GM21381 (cell line): ENCODE measurements around the gene MDN1.

ENCODE experiments used
- ATAC-seq: cut with Tn5 transposase; IDR thresholded peaks from one replicate; pipeline ENCODE4 v1.9.1; 2021; ENCODE audit warnings: mild to moderate bottlenecking, moderate library complexity; ENCODE audit not compliant: unreplicated experiment

The MDN1 gene

GRCh38 chr6:89695667-89696066, 123.9 kb downstream of the MDN1 start:
- ATAC-seq, result no peak

- no peak for ATAC-seq
Measured at GRCh38 chr6:89694428-89694827, 125.2 kb downstream of the MDN1 start.

GRCh38 chr6:89693207-89693606, 126.4 kb downstream of the MDN1 start:
- ATAC-seq, result no peak

GRCh38 chr6:89692256-89692655, 127.3 kb downstream of the MDN1 start:
- no peak for ATAC-seq

GRCh38 chr6:89690944-89691324, 128.7 kb downstream of the MDN1 start:
- ATAC-seq, result no peak

- no peak for ATAC-seq
Measured at GRCh38 chr6:89689732-89690131, 129.9 kb downstream of the MDN1 start.

- no peak for ATAC-seq
Measured at GRCh38 chr6:89688328-89688727, 131.3 kb downstream of the MDN1 start.

- no peak for ATAC-seq
Measured at GRCh38 chr6:89685311-89685710, 134.3 kb downstream of the MDN1 start.

- ATAC-seq, result no peak
Measured at GRCh38 chr6:89682991-89683390, 136.6 kb downstream of the MDN1 start.

GRCh38 chr6:89681983-89682564, 137.5 kb downstream of the MDN1 start:
- no peak for ATAC-seq

GRCh38 chr6:89680551-89680950, 139.0 kb downstream of the MDN1 start:
- no peak for ATAC-seq

- no peak for ATAC-seq
Measured at GRCh38 chr6:89680150-89680549, 139.4 kb downstream of the MDN1 start.

- ATAC-seq, result no peak
Measured at GRCh38 chr6:89679215-89680120, 140.1 kb downstream of the MDN1 start.

- no peak for ATAC-seq
Measured at GRCh38 chr6:89678531-89678930, 141.1 kb downstream of the MDN1 start.

- ATAC-seq, result no peak
Measured at GRCh38 chr6:89675949-89676748, 143.4 kb downstream of the MDN1 start.

GRCh38 chr6:89670935-89671565, 148.5 kb downstream of the MDN1 start:
- ATAC-seq, result no peak

- no peak for ATAC-seq
Measured at GRCh38 chr6:89669002-89669401, 150.6 kb downstream of the MDN1 start.

- no peak for ATAC-seq
Measured at GRCh38 chr6:89667872-89668556, 151.6 kb downstream of the MDN1 start.

GRCh38 chr6:89662659-89663223, 156.9 kb downstream of the MDN1 start:
- no peak for ATAC-seq

GRCh38 chr6:89661559-89661958, 158.0 kb downstream of the MDN1 start:
- no peak for ATAC-seq
